Adipocyte (in vitro differentiated cells): ENCODE results near the gene PLPP1.
"Not testable (repeated sequence)": the region's sequence is repeated elsewhere in the genome, so short reads cannot be mapped to it uniquely, and the experiment has no call there.

Experiments used
- DNase-seq: peaks from one replicate; pipeline ENCODE4 v3.0.0-alpha.2; 2015; ENCODE audit warnings: low read depth
- H3K27me3 ChIP-seq: replicated peaks from 2 replicates; pipeline ENCODE4 v1.7.0; 2013; ENCODE audit warnings: mild to moderate bottlenecking, low read length, moderate library complexity; ENCODE audit not compliant: control insufficient read depth, insufficient read depth
- H3K36me3 ChIP-seq: 2 replicates; pipeline ENCODE4 v1.7.0; 2013; ENCODE audit warnings: low read length, mild to moderate bottlenecking, moderate library complexity; ENCODE audit not compliant: control insufficient read depth, insufficient read depth, severe bottlenecking
- H3K4me1 ChIP-seq: 2 replicates; pipeline ENCODE4 v1.7.0; 2013; ENCODE audit warnings: mild to moderate bottlenecking, low read length, moderate library complexity; ENCODE audit not compliant: control insufficient read depth, insufficient read depth
- H3K4me3 ChIP-seq: 2 replicates; pipeline ENCODE4 v1.7.0; 2013; ENCODE audit warnings: mild to moderate bottlenecking, low read length, moderate library complexity
- H3K9ac ChIP-seq: 2 replicates; pipeline ENCODE4 v1.7.0; 2013; ENCODE audit warnings: mild to moderate bottlenecking, low read length, moderate library complexity
- H3K9me3 ChIP-seq: 2 replicates; pipeline ENCODE4 v1.7.0; 2013; ENCODE audit warnings: mild to moderate bottlenecking, low read length, moderate library complexity; ENCODE audit not compliant: control insufficient read depth

Gene PLPP1

GRCh38 chr5:55521881-55522280, 12.9 kb downstream of the PLPP1 start:
- Histone ChIP-seq H3K9me3 (no peaks in the 10 kb centered on the region), H3K36me3 (peaks cover 5% of the 10 kb centered on the region), H3K9ac (no peak overlapping the region), H3K4me3 (no peak overlapping the region), H3K27me3 (no peaks in the 10 kb centered on the region), H3K4me1 (peaks cover 47% of the 10 kb centered on the region)
- DNase-seq = no peak

- Histone ChIP-seq H3K9ac (no peak overlapping the region), H3K4me1 (peaks cover 43% of the 10 kb centered on the region), H3K4me3 (no peak overlapping the region), H3K9me3 (no peaks in the 10 kb centered on the region), H3K27me3 (no peaks in the 10 kb centered on the region), H3K36me3 (peaks cover 5% of the 10 kb centered on the region)
- DNase-seq = no peak
These were observed 14.5 kb downstream of the PLPP1 start for GRCh38 chr5:55520117-55520839.

GRCh38 chr5:55518831-55519390, 15.9 kb downstream of the PLPP1 start:
- no peak overlapping the region for H3K9ac ChIP-seq
- no peak overlapping the region for H3K4me3 ChIP-seq
- peaks cover 5% of the 10 kb centered on the region for H3K36me3 ChIP-seq
- H3K27me3 ChIP-seq = no peaks in the 10 kb centered on the region
- H3K9me3 ChIP-seq = no peaks in the 10 kb centered on the region
- no peak for DNase-seq
- peaks cover 31% of the 10 kb centered on the region for H3K4me1 ChIP-seq

GRCh38 chr5:55517804-55518203, 17.0 kb downstream of the PLPP1 start:
- Histone ChIP-seq H3K27me3 (no peaks in the 10 kb centered on the region), H3K9me3 (no peaks in the 10 kb centered on the region), H3K4me3 (no peak overlapping the region), H3K36me3 (peaks cover 5% of the 10 kb centered on the region), H3K9ac (no peak overlapping the region), H3K4me1 (peaks cover 23% of the 10 kb centered on the region)
- DNase-seq = no peak

- Histone ChIP-seq H3K27me3 (no peaks in the 10 kb centered on the region), H3K9ac (no peak overlapping the region), H3K9me3 (no peaks in the 10 kb centered on the region), H3K4me1 (peaks cover 34% of the 10 kb centered on the region), H3K36me3 (no peaks in the 10 kb centered on the region), H3K4me3 (no peak overlapping the region)
- DNase-seq = no peak
These were observed 23.8 kb downstream of the PLPP1 start for GRCh38 chr5:55511010-55511409.

- no peaks in the 10 kb centered on the region for H3K9me3 ChIP-seq
These were observed 24.3 kb downstream of the PLPP1 start for GRCh38 chr5:55510523-55510880.

GRCh38 chr5:55509796-55510522, 24.8 kb downstream of the PLPP1 start:
- Histone ChIP-seq H3K9ac (peak overlapping the region; percentile 2), H3K4me1 (peaks cover 34% of the 10 kb centered on the region), H3K9me3 (no peaks in the 10 kb centered on the region), H3K36me3 (no peaks in the 10 kb centered on the region), H3K4me3 (peak overlapping the region; percentile 9), H3K27me3 (no peaks in the 10 kb centered on the region)
- peak; percentile 17 for DNase-seq

More at GRCh38 chr5:55510523-55510880, 24.3 kb downstream of the PLPP1 start:
- no peaks in the 10 kb centered on the region for H3K36me3 ChIP-seq
- no peak overlapping the region for H3K9ac ChIP-seq
- no peak for DNase-seq
- H3K27me3 ChIP-seq = no peaks in the 10 kb centered on the region
- no peak overlapping the region for H3K4me3 ChIP-seq
- peaks cover 34% of the 10 kb centered on the region for H3K4me1 ChIP-seq

GRCh38 chr5:55509097-55509496, 25.7 kb downstream of the PLPP1 start:
- Histone ChIP-seq H3K4me1 (peaks cover 34% of the 10 kb centered on the region), H3K9me3 (no peaks in the 10 kb centered on the region), H3K27me3 (no peaks in the 10 kb centered on the region), H3K36me3 (no peaks in the 10 kb centered on the region), H3K9ac (no peak overlapping the region), H3K4me3 (no peak overlapping the region)
- DNase-seq = no peak

GRCh38 chr5:55507574-55507973, 27.2 kb downstream of the PLPP1 start:
- H3K36me3 ChIP-seq = no peaks in the 10 kb centered on the region
- H3K9ac ChIP-seq = no peak overlapping the region
- no peak overlapping the region for H3K4me3 ChIP-seq
- H3K4me1 ChIP-seq = peaks cover 34% of the 10 kb centered on the region
- DNase-seq = no peak
- H3K9me3 ChIP-seq = no peaks in the 10 kb centered on the region
- H3K27me3 ChIP-seq = no peaks in the 10 kb centered on the region

- H3K4me3 ChIP-seq, DNase-seq, H3K36me3 ChIP-seq, H3K9ac ChIP-seq, H3K9me3 ChIP-seq, H3K27me3 ChIP-seq: not testable (repeated sequence)
- peaks cover 28% of the 10 kb centered on the region for H3K4me1 ChIP-seq
These were observed 29.1 kb downstream of the PLPP1 start for GRCh38 chr5:55505711-55506110.

GRCh38 chr5:55503917-55504316, 30.8 kb downstream of the PLPP1 start:
- not testable (repeated sequence) for H3K36me3 ChIP-seq, H3K27me3 ChIP-seq, DNase-seq, H3K4me3 ChIP-seq, H3K9me3 ChIP-seq, H3K9ac ChIP-seq
- H3K4me1 ChIP-seq = peaks cover 12% of the 10 kb centered on the region
